HEK293T (cell line): Measurements from ENCODE around the gene DUSP22.

Experiments used
- ARNT ChIP-seq: fragments of 450-650 bp; IDR thresholded peaks from 2 replicates; pipeline ENCODE4 v1.6.1; 2017; ENCODE audit warnings: mild to moderate bottlenecking
- CTBP1 ChIP-seq: fragments of 450-650 bp; IDR thresholded peaks from 2 replicates; pipeline ENCODE4 v1.6.1; 2016; ENCODE audit warnings: borderline replicate concordance
- FOXA1 ChIP-seq: fragments of 450-650 bp; IDR thresholded peaks from 2 replicates; pipeline ENCODE4 v1.6.1; 2016; ENCODE audit warnings: mild to moderate bottlenecking
- FOXK2 ChIP-seq: fragments of 450-650 bp; IDR thresholded peaks from 2 replicates; pipeline ENCODE4 v1.6.1; 2016; ENCODE audit warnings: mild to moderate bottlenecking
- HDGF ChIP-seq: fragments of 450-650 bp; IDR thresholded peaks from 2 replicates; pipeline ENCODE4 v1.6.1; 2017; ENCODE audit warnings: antibody characterized with exemption, borderline replicate concordance
- L3MBTL2 ChIP-seq: fragments of 450-650 bp; conservative IDR thresholded peaks from 2 replicates; pipeline ENCODE4 v1.6.1; 2016; ENCODE audit warnings: mild to moderate bottlenecking
- LEF1 ChIP-seq: fragments of 450-650 bp; IDR thresholded peaks from 2 replicates; pipeline ENCODE4 v1.6.1; 2017; ENCODE audit warnings: mild to moderate bottlenecking, borderline replicate concordance
- NFRKB ChIP-seq: fragments of 450-650 bp; IDR thresholded peaks from 2 replicates; pipeline ENCODE4 v1.6.1; 2016; ENCODE audit warnings: mild to moderate bottlenecking, moderate library complexity
- SP1 ChIP-seq: fragments of 450-650 bp; IDR thresholded peaks from 2 replicates; pipeline ENCODE4 v1.6.1; 2017
- TARDBP ChIP-seq: fragments of 450-650 bp; IDR thresholded peaks from 2 replicates; pipeline ENCODE4 v1.6.1; 2016

- TF ChIP-seq LEF1 (no peak), NFRKB (no peak), SP1 (no peak), FOXK2 (no peak), FOXA1 (no peak), ARNT (no peak), L3MBTL2 (no peak), HDGF (no peak), TARDBP (no peak), CTBP1 (no peak)
Observed at GRCh38 chr6:333379-334002, 41.2 kb downstream of the DUSP22 start.
